IPS-NIHi7 (cell line): ENCODE measurements around the gene TP73.
"Not testable (repeated sequence)": the region's sequence is repeated elsewhere in the genome, so short reads cannot be mapped to it uniquely, and the experiment has no call there.

Experiments used
- DNase-seq: peaks from one replicate; pipeline ENCODE4 v3.0.0; 2012; ENCODE audit warnings: mixed read lengths; ENCODE audit errors: extremely low spot score

Gene TP73

DNA sequence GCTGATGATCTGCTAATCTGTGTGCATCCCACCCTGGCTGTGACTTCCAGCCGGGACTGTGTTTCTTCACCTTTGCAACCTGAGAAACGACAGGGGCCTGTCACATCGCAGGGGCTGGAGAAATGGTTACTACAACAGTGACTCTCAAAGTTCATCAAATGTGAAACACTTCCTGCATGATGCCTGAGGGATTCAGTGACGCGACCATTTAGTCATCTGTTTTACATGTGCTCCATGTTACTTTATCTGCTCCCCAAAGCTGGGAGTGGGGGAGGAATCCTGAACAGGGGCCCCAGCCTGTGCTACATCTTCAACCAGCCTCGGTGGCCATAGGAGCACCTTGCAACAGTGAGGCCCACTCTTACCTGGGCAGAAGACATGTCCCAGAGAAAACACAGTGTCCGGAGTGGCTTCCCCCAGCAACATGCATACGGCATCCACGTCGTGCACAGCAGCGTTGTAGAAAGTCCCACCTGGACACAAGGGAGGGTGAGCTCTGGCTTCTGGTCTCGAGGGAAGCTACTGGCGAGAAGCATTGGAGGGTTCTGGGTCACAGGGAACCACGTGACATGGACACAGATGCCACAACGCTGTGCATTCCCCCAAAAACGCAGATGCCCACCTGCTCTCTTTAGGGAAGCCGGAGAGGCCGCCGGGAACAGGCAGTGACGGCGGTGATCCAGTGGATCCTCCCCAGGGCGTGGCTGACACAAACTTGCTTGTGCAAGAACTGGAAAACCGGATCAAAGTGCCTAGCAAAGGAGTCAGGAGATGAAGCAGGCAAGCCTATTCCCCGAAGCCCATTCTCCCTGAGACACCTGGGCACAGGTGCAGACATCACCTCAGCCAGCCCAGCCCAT is 90.4 kb downstream of the TP73 start:
- no peak for DNase-seq

DNA sequence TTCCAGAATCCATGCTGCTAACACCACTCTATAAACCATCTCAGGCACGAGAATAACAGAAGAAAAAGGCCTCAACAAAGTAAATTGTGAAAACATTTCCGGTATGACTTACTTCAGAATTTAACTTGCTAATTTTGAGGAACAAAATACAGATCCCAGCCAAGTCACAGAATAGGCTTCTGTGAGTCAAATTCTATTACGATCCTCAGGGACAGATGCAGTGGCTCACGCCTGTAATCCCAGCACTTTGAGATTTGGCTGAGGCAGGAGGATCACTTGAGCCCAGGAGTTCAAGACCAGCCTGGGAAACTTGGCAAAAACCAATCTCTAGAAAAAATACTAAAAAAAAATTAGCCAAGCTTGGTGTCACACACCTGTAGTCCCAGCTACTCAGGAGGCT is 91.1 kb downstream of the TP73 start:
- no peak for DNase-seq

DNA sequence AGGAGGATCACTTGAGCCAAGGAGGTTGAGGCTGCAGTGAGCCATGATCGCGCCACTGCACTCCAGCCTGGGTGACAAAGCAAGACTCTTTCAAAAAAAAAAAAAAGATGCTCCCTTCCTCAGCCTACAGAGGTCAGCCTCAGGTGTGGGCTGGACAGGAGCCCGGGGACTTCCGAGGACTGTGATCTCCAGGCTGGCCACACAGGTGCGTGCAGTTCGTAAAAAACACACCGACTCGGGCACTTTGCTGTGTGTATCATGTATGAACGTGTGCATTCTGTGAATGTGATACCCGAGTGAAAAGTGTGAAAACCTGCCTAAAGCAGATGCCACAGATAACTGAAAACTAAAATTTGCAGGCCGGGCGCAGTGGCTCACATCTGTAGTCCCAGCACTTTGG is 91.5 kb downstream of the TP73 start:
- no peak for DNase-seq

DNA sequence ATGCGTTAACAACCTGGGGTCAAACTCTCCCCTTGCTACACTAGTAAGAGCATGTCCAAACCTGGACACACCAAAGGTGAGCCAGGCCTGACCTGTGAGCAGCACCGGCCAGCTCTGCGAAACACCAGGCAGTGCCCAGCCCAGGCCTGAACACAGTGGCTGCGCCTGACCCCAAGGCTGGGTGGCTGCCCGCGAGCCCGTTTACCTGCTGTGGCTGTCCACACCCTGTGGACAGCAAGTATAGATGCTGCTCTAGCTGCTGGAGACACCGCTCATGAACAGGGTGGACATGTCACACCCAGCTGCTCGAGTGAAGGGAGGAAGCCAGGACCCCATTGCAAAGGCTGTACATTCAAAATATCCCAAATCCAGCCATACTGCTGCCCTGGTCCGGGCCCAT is 92.3 kb downstream of the TP73 start:
- DNase-seq, result no peak

DNA sequence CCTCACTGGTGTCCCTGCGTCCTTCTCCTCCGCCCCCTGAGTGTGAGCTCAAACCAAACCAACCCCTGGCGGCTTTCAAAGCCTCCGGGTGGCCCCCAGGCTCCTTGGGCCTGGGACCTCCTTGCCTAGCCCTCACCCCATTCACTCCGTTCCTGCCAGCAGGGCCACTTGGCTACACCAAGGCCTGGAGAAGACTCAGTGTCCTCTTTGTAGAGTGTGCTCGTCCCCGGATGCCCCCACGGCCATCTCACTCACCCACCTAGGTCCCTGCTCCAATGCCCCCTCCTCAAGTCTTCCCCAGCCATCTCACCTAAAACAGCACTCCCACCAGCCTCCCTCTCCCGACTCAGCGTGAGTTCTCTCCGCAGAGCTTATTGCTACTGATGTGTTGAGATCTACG is 92.8 kb downstream of the TP73 start:
- no peak for DNase-seq

DNA sequence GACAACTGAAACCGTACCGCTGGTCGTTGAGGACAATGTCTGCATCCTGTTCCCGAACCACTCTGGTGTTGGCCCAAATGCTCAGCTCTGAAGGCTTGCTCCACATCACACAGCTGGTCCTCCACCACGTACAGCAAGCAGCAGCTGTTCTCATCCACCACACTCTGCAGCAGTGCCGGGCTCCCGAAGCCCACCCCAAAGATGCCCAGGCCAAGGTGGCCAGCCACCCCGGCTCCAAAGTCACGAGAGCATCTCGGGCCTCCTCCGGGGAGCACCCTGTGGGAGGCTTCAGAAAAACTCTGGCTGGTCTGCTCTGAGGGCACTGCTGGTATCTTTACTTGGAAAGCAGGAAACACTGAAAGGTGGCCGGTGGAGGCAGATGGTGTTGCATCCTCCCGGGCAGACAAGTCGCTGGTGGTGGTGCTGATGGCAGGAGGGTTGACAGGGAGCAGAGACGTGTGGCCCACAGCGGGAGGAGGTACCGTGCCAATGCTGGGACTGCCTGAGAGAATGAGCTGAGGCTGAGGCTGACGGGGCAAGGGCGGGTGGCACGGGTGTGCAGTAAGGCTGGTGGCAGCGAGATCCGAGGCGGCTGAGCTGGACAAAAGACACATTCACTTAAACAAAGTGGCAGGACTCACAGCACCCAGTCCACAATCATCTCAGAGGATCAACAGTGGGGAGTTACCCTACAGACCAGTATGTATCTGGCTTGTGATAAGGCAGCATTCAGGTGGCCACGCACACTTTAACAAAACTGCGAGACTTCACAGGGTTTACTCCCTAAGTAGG is 93.5 kb downstream of the TP73 start:
- no peak for DNase-seq

DNA sequence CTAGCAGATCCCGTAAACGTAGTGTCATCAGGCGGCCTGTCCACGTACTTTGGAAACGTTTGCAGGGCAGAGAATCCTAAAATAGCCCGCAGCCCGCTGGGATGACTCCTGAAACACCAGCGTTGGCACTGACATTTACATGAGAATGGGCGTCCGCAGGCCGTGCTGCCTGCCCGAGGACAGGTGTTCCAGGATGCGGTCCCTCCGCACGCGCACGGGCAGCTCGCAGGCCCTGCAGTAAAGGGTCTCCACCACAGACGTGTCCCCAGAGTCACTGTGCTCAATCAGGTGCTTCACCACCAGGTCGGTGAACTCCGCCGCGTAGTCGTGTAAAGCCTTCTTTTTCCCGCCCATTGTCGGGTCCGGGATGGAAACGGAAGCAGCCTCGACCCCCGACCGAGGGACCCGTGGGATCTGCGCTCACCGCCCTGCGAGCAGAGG is 94.1 kb downstream of the TP73 start:
- no peak for DNase-seq

DNA sequence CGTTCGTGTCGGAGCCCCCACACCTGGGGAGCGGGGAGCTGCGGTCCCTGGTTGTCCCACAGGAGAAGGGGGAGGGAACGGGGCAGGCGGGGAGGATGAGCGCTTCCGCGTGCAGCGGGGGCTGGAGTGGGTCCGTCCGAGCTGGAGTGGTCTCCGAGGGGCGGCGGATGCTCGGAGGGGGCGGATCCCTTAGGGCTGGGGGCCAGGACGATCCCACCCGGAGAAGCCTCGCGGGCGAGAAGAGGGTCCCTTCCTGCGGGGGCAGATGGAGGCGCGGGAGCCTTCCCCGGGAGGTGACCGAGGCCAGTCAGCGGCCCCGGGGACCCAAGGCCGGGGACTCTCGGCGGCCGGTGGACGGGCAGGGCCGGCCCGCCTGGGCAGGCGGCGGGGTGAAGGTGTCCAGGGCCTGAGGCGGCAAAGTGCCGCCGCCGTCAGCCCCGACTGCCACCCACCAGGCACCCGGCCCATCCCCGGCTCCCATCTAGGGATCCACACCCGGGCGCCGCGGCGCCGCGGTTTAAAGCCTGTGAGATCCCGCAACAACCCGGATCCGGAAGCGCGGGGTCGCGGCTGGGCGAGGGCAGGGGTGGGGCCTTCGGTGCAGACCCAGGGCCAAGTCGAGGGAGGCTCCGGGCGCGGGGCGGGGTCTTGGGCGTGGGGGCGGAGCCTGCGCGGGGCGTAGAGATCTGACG is 94.7 kb downstream of the TP73 start:
- DNase-seq, result peak; percentile 100

DNA sequence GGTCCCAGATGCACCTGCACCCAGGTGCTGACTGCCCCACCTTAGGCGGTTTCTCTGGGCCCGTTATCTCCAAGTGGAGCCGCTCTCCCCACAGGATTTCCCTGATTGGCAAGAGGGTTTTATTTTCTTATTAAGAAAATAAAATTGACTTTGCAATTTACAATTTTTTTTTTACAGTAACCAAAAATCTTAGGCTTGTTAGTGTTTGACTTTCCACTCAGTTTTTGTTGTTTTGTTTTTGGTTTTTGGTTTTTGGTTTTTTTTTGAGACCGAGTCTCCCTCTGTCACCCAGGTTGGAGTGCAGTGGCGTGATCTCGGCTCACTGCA is 95.2 kb downstream of the TP73 start:
- no peak for DNase-seq

DNA sequence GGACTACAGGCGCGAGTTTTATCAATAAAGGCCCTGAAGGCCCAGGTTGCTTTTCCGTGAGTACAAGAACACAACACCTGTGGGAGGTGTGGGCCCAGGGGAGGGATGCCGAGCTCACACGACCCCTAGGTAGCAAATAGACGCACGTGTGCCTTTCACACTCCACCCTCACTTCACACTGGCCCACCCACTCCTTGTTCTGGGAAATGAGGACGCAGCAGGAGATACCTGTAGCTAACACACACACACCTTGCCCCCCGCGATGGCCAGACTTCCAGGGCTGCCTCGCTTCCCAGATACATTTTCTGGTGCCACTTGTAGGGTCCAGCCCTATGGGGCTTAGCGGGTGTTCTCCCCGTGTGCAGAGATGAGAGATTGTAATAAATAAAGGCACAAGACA is 95.6 kb downstream of the TP73 start:
- DNase-seq, result no peak

DNA sequence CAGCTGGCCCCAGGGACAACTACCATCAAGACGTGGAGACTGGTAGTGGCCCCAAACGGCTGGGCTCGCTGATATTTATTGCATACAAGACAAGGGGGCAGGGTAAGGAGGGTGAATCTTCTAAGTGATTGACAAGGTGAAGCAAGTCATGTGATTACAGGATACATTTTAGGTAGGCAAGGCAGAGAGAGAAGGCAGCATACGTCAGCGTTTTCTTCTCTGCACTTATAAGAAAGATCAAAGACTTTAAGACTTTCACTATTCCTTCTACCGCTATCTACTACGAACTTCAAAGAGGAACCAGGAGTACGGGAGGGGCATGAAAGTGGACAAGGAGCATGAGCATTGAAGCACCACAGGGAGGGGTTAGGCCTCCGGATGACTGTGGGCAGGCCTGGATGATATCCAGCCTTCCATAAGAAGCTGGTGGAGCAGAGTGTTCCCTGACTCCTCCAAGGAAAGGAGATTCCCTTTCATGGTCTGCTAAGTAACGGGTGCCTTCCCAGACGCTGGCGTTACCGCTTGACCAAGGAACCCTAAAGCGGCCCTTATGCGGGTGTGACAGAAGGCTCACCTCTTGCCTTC is 96.1 kb downstream of the TP73 start:
- not testable (repeated sequence) for DNase-seq

DNA sequence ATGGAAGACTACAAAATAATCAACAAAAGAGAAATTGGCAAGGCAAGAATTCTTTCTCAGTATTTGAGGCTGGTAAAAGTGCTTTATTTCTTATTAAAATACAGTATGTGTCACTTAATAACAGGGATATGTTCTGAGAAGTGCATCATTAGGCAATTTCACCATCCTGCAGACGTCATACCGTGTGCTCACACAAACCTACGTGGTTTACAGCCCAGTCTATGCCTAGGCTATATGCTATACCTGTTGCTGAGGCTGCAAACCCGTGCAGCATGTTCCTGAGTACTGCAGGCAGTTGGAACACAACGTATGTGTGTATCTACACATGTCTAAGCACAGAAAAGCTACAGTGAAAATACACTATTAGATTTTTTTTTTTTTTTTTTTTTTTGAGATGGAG is 97.2 kb downstream of the TP73 start:
- DNase-seq, result no peak

DNA sequence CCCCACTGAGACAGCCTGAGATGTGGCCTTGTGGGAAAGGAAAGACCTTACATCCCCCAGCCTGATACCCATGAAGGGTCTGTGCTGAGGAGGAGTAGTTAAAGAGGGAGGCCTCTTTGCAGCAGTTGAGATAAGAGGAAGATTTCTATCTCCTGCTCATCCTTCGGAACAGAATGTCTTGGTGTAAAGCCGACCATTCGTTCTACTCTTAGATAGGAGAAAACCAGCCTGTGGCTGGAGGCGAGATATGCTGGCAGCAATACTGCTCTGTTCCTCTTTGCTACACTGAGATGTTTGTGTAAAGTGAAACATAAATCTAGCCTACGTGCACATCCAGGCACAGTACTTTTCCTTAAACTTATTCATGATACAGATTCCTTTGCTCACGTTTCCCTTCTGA is 98.4 kb downstream of the TP73 start:
- no peak for DNase-seq

DNA sequence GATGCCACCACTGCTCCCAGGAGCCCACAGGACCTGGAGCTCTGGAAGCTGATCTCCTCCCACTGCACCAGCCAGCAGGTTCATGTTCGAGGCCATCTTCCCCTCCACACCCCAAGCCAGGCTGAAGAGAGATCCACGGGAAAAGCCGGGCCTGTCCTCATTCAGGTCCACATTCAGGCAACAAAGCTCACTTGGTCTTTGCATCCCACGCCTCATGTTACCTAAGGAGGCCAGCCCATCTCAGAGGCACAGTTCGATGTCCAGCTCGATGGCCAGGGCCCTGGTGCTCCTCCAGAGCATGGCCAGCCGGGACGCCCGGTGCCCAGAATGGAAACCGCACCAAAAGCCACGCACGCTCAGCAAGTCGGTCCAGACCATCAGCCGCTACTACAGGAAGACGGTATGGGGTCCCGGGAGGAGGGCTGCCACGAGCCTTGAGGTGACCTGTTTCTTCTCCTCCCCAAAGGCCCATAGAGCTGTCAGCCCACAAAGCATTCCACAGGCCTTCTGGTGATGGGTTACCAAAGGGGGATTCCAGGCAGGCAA is 100.2 kb downstream of the TP73 start, which contains the start of gene CCDC27:
Gene CCDC27 (plus strand): TSS at position 51 of the 546 bp plus-strand sequence. CDS start 32 bp downstream, at position 83.
- DNase-seq, result no peak

DNA sequence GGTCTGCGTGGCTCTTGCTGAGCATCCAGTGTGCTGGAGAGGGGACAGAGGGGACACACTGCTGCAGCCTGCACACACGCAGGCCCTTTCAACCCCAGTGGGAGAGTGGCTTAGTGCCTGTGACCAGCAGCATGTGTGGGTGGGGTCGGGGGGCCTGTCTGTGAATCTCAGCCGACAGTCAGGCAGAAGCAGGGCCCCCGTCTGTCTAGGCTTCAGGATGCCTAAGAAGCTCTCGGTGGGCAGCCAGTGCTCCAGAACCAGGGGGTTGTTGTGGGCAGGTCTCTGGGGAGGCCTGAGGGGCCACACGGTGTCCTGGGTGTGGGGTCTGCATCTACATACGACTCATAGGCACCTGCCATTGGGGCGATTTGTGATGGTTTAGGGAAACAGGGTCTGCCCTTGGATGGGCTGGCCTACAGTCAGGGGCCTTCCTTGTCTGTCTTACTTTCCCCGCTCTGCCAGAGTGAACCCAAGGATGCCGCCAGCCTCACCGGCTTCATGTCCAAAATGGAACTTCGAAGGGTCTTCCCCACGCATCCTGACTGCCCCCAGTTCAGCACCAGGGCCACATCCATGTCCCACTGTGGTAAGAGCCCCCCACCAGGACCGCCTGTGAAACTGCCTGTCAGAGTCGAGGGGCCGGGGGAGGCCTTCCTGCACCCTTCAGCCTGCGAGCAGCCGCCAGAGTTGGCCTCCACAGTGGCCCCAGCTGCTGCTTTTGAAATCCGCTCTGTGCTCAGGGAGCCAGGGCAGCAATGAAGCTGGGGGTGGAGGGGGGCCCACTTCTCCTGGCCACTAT is 101.5 kb downstream of the TP73 start:
- no peak for DNase-seq

DNA sequence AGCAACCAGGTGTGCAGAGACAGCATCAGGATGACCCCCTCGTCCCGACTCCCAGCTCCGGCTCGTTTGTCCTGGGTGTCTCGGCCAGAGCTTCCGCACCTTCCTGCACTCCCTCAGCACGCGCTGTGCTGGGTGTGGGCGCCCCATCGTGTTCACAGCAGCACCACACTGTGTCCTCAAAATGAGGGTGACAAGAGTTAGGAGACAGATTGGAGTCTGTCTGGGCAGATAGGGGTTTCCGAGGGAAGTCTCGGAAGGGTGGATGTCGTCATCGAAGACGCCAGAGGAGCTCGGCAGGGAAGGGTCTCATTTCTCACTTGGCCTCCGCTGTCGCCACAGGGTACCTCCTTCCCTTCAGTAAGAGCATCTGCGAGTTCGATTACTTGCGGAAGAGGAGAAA is 104.1 kb downstream of the TP73 start:
- no peak for DNase-seq

DNA sequence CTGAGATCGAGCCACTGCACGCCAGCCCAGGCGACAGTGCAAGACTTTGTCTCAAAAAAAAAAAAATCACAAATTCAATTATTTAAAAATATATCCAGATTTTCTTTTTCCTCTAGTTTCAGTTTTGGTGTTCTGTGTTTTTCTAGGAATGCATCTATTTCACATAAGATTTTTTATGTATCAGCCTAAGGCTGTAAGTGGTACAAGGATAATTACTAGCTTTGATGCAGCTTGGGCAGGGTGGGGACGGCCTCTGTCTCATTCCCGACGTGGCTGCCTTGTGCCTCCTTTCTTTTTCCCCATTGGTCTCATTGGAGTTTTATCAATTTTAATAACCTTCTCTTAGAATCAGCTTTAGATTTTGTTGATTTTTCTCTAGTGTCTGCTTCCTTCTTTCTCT is 106.8 kb downstream of the TP73 start:
- DNase-seq, result no peak

DNA sequence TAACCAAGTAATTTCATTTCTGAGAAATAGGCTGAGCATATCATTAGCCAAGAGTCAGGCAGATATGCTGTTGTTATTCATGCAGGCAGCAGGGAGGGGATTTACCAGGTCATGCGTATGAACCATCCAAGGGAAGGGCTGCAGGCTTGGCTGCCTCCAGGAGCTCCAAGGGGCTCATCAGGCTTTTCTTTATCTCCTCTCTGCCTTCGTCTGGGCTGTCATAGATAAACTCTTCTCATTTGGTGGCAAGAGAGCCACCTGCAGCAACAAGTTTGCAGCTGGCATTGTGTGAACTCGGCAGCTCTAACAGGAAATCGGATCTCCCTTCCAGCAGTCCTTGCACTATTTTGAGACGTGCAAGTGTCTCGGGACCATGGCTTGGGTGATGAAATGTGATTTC is 107.5 kb downstream of the TP73 start:
- DNase-seq, result no peak

DNA sequence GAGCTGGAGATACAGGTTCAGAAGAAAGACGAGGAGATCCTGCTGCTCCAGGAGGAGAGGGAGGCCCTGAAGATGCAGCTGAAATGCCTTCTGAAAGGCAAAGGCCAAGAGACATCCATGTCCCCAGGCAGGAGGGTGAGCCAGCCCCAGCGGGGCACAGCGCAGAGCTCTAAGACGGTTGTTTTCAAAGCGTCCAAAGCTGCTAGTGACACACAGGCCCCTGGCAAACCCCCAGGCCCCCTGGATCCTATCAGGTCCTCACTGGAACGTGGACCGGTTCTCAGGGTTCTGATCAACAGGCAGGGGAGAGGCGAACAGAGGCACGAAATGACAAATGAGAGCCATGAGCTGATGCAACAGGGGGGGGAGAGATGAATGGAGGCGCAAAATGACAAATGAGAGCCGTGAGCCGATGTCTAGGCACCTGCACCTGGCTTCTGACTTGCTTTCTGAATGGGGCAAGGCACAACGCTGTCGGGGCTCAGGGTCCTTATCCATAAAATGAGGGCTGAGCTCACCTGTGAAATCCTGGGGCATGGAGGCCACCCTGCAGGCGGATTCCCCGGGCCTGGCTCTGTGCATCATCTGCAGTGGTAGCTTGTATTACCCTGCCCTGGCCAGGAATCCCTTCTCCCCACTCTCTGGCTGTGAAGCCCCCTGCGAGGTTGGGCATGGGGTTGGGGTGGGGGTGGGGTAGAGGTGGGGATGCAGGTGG is 109.1 kb downstream of the TP73 start:
- no peak for DNase-seq

DNA sequence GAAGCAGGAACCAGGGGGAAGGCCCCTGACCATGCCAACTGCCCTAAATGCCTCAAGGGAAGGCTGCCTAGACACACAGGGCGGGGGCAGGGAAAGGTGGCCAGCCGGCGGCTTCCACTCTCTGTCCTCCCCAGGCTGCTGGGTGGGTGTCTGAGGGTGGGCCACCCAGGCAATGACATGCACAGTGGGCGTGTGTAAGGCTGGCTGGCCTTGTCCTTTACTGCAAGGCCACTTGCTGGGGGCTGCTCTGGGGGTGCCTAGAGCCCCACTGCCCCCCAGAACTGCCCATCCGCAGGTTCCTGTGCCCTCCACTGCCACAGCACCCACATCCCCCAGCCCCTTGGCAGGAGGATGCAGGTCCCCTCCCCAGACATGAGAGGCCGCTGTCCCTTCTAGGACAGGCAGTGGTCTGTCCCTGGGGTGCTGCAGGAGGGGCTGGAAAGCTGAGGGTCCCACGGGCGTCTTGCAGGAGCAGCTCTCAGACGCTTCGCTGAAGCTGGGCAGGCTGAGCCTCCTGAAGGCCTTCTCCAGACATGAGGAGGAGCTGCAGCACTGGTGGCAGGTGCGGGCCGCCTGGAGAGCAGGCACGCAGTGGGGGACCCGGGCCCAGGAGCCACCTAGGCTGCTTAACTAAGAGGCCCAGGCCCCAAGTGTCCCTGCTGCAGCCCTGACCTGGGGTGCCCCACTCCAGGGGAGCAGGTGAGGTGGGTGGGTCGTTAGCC is 110.0 kb downstream of the TP73 start:
- DNase-seq, result no peak
